Gastrocnemius medialis (tissue), 4 donors: Measurements from ENCODE around the gene C11orf24.

Experiments used
- CTCF ChIP-seq, 5 experiments: fragments of 450-650 bp in 3 of 5; fragments of 200-600 bp in 2 of 5; sonication (generic) in 2 of 5; IDR thresholded peaks in 4 of 5; conservative IDR thresholded peaks in 1 of 5; 1 replicate in 4 of 5; 2 replicates in 1 of 5; pipeline ENCODE4 v1.5.1; 2016 to 2019; ENCODE audit warnings: antibody characterized with exemption in 5 of 5, mild to moderate bottlenecking in 3 of 5, moderate library complexity in 3 of 5
- POLR2A ChIP-seq, 2 donors: fragments of 450-650 bp; IDR thresholded peaks; one replicate each; pipeline ENCODE4 v1.6.1; 2017; ENCODE audit warnings: antibody characterized with exemption in 2 of 2, mild to moderate bottlenecking in 2 of 2, moderate library complexity in 2 of 2

GRCh38 chr11:68267881-68268240, 3.9 kb downstream of the C11orf24 start:
- no peak for TF ChIP-seq CTCF (IDR thresholded peaks at IDR 0.05 in 4 of 5, conservative IDR thresholded peaks at IDR 0.05 in 1 of 5)
- no peak for TF ChIP-seq POLR2A (IDR thresholded peaks at IDR 0.05)
